ENCODE measurements around the gene BTG4. TPM values are rescaled to one million over a fixed set of nuclear protein-coding genes. Genes with fewer than 3 reads are reported as not detected.

The BTG4 gene
- total and polyA plus RNA-seq, 2 of the 8 experiments (the other 6 are each of a cell fraction or from before 2014, with no cell fraction given): 0.06 TPM; not detected in 1

GRCh38 chr11:111537336-111537860 lies 25.2 kb upstream of the BTG4 start:
- Histone ChIP-seq H2BK15ac (ENCODE audit: low read length) (no peak overlapping the region), H3K23ac (ENCODE audit: insufficient read length) (no peak overlapping the region), H2AK5ac (ENCODE audit: low read depth, low read length) (no peak overlapping the region), H4K5ac (ENCODE audit: insufficient read length, low read depth, low read length) (no peak overlapping the region), H4K20me1 (replicated peaks in 1 of 2; ENCODE audit: control insufficient read depth in 1 of 2, insufficient read depth in 2 of 2, low read length in 2 of 2) (no peaks in the 10 kb centered on the region), H3K56ac (replicated peaks; ENCODE audit: insufficient read length, low read depth, low read length) (no peak overlapping the region), H4K91ac (replicated peaks; ENCODE audit: insufficient read length, low read length) (no peak overlapping the region), H3K23me2 (ENCODE audit: low read depth, low read length) (peaks cover 12% of the 10 kb centered on the region; the same call in 1 of the 2 replicates), H3K36me3 (ENCODE audit: control insufficient read depth in 2 of 4, insufficient read depth in 4 of 4, low read length in 3 of 4) (no peaks in the 10 kb centered on the region), H3K4me3 (ENCODE audit: extremely low read depth in 1 of 4, insufficient read depth in 2 of 4, low read depth in 3 of 4, low read length in 4 of 4) (no peak overlapping the region), H3K18ac (ENCODE audit: extremely low read depth, low read length) (no peak overlapping the region), H3K27ac (ENCODE audit: low read depth, low read length) (no peak overlapping the region), H2BK20ac (ENCODE audit: low read length) (no peak overlapping the region), H2AFZ (ENCODE audit: low read length) (no peak overlapping the region), H2BK12ac (ENCODE audit: low read depth, low read length) (no peak overlapping the region), H3K79me2 (ENCODE audit: control insufficient read depth in 1 of 2, insufficient read depth in 2 of 2, low read length in 2 of 2) (no peaks in the 10 kb centered on the region), H3K4me2 (ENCODE audit: insufficient read depth in 1 of 2, low read depth in 2 of 2, low read length in 2 of 2) (no peak overlapping the region), H3K79me1 (ENCODE audit: low read depth, low read length) (no peaks in the 10 kb centered on the region), H3K4me1 (replicated peaks in 1 of 4; ENCODE audit: control insufficient read depth in 3 of 4, insufficient read depth in 4 of 4, low read length in 3 of 4) (peaks cover 0 to 8% (median 6%) of the 10 kb centered on the region in 4 experiments; a peak in 6 of 7 replicates), H3K27me3 (replicated peaks in 1 of 4; ENCODE audit: control insufficient read depth in 3 of 4, extremely low read depth in 1 of 4, insufficient read depth in 3 of 4, low read length in 3 of 4) (peaks cover 6 to 33% (median 32%) of the 10 kb centered on the region in 4 experiments), H3K9me3 (ENCODE audit: insufficient read depth in 2 of 2, low read depth in 1 of 2, low read length in 1 of 2) (peaks cover 0 to 3% of the 10 kb centered on the region in 2 experiments; a peak in 1 of 4 replicates), H3K14ac (ENCODE audit: insufficient read length) (no peak overlapping the region), H3K9ac (replicated peaks in 1 of 4; ENCODE audit: extremely low read depth in 1 of 4, low read depth in 3 of 4, low read length in 3 of 4) (no peak overlapping the region), H3K4ac (replicated peaks; ENCODE audit: insufficient read length, low read depth, low read length) (no peak overlapping the region), H2BK5ac (ENCODE audit: low read depth, low read length) (no peak overlapping the region), H4K8ac (ENCODE audit: extremely low read depth, insufficient read depth, low read length) (no peak overlapping the region), H2BK120ac (replicated peaks; ENCODE audit: low read depth, low read length) (no peak overlapping the region)
- no peak for TF ChIP-seq SIX5 (IDR thresholded peaks at IDR 0.05; ENCODE audit: low read depth, low read length)
- TF ChIP-seq BRCA1 (IDR thresholded peaks at IDR 0.05; ENCODE audit: low read depth, low read length): no peak
- no peak for TF ChIP-seq CHD2 (IDR thresholded peaks at IDR 0.05; ENCODE audit: low read length)
- no peak for TF ChIP-seq RBBP5 (IDR thresholded peaks at IDR 0.05; ENCODE audit: borderline replicate concordance, low read depth, low read length)
- ChIA-PET CTCF (ENCODE audit: partially characterized antibody) (interaction anchor here (1.4 to 1.9 kb wide), 2 partner anchors 14 to 26 kb away, joined by 3 to 9 read pairs; no protein-coding TSS in a partner anchor), POLR2A (ENCODE audit: partially characterized antibody) (no interaction called here)
- no peak for DNase-seq (ENCODE audit: low read depth in 1 of 2, low spot score in 2 of 2)
- FAIRE-seq: no peak
- WGBS, 2 experiments (ENCODE audit: extremely low coverage in 1 of 2, insufficient coverage in 1 of 2, insufficient read length in 1 of 2, insufficient replicate concordance in 2 of 2, low coverage in 1 of 2, low lambda C conversion rate in 2 of 2, missing lambda C conversion rate in 1 of 2): 68% methylated on average over 3 of the region's 3 CpGs; no CpG with 5 or more reads in 1 of the 2 experiments

All from H1 (cell line).